HG03469 (cell line): Measurements from ENCODE around the gene SAE1.

Source experiments
- ATAC-seq: cut with Tn5 transposase; IDR thresholded peaks from one replicate; pipeline ENCODE4 v1.9.1; 2021; ENCODE audit warnings: mild to moderate bottlenecking, moderate library complexity, moderate number of reproducible peaks; ENCODE audit not compliant: unreplicated experiment

SAE1 gene

DNA sequence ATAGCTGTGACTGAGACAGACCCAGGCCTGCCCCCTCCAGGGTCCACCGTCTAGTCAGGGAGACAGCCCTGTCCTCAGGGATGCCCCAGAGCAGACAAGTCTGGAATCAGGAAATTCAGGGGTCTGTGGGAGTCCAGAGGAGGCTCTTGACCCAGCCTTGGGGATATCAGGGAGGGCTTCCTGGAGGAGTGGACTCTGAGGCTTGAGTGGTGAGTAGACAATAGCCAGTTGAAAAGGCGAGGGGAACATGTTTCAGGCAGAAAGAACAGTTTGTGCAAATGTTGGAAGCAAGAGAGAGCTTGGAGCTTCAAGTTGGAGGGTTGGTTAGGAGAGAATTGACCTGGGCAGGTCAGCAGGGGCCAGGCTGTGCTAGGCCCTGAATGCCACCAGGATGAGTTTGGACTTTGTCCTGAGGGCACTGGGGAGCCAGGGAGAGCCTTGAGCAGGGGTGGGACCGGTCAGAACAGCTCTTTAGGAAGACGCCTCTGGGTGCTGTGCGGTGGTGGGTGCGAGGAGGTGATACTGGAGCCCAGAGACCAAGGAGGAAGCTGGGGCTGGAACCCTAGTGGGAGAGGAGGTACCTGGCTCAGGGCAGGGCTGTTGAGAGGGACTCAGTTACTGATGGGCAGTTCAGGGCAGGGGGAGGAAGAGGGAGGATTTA is 128.4 kb downstream of the SAE1 start:
- no peak for ATAC-seq
